Activated gamma-delta T cell treated with anti-CD3 and anti-CD28 coated beads, Interleukin-2, amount 50 U/mL, for 16 hours (primary cell): ENCODE results near the gene PPP6R1.

ENCODE experiments used
- DNase-seq: peaks from one replicate; pipeline ENCODE4 v3.0.0-alpha.2; 2020; ENCODE audit warnings: low read depth

PPP6R1 gene

DNA sequence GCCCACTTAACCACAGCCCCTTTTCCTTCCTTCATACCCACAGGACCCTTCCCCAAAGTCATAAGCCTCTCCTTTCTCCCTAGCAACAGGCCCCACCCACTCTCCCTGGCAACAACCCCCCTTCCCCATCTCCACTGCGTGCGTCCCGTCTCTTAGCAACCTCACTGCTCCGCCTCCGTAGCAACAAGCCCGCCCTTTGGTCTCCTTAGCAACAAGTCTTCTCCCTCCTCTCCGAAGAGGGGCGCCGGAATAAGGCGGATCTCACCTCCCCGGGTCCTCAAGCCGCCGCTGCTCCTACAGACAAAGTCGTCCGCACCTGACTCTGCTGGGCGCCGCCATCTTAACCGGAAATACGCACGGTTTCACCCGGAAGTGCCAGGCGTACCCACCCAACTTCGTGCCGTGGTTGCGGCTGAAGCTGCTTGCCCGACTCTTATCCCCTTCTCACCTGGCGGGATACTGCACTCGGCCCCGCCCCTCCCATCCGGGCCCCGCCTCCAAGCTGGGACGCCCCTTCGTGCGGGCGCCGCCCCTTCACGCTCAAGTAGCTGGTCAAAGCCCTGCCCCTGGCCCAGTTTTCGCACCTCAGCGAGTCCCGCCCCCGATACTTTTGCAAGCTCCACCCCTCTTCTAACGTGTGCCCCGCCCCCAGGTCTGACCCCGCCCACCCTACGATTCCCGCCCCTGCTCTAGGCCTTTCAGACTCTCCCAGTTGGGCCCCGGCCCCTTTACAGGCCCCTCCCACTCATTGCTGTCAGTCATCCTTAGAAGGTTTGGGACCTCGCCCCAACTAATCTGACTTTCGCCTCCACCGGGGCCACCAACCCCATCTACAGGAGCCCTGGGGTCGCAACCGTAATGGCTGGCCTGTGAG lies 21.2 kb upstream of the PPP6R1 start, which contains the start of gene HSPBP1:
TSS of gene HSPBP1 (minus strand) at position 341 of the 874 bp plus-strand sequence. CDS start 502 bp downstream, outside the sequence.
- peak; percentile 88 for DNase-seq

DNA sequence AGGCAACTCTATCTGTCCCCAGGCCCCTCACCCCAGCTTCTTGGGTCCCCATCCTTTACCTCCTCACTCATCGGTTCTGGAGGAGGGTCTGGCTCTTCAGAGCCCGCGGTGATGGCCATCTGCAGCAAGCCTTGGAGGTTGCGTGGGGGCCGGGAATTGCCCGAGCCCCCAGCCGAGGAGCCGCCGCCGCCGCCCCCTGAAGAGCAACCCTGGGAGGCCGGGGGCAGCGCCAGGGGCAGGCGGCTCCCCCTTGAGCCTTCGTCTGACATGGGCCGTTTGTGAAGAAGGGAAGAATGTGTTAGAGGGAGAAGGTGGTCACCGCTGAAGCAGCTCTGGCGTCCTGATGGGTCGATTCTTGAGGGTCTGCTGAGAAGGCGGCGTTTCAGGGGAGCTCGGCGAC lies 20.5 kb upstream of the PPP6R1 start:
- no peak for DNase-seq

DNA sequence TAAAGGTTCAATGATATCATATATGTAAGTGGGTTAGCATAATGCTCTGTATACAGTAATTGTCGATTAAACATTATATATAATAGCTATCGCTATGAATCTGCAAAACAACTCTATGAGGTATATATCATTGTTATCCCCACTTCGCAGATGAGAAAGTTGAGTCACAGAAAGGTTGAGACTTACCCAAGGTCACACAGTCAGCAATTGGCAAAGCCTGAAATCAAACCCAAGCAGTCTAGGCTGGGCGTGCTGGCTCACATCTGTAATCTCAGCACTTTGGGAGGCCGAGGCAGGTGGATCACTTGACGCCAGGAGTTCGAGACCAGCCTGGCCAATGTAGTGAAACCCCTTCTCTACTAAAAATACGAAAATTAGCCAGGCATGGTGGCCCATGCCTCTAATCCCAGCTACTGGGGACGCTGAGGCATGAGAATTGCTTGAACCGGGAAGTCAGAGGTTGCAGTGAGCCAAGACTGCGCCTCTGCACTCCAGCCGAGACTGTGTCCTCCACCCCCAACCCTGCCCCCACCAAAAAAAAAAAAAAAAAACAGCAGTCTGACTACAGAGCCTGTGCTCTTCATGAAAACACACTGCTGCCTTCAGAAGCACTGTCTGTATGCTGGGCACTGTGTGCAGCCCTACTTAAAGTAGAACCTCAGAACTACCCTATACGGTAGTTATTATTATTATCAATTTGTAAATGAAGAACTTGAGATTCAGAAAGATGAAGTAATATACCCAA lies 19.7 kb upstream of the PPP6R1 start:
- DNase-seq: no peak

DNA sequence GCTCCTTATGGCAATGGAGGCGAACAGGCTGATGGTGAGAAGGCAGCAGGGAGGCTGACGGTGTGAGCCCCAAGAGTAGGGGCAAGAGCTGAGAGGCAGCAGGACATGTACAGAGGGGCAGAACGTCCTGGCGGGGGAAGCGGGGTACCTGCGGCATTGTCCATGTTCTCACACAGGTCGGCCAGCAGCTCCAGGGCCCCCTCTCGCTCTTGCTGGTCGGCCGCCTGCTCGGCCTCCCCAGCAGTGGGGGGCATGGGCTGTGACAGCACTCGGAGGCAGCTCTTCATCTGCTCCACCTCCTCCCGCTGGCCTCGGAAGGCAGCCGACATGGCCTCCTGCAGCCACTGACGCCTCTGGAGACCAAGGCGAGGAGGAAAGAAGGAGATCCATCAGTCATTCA lies 18.7 kb upstream of the PPP6R1 start:
- DNase-seq: no peak

DNA sequence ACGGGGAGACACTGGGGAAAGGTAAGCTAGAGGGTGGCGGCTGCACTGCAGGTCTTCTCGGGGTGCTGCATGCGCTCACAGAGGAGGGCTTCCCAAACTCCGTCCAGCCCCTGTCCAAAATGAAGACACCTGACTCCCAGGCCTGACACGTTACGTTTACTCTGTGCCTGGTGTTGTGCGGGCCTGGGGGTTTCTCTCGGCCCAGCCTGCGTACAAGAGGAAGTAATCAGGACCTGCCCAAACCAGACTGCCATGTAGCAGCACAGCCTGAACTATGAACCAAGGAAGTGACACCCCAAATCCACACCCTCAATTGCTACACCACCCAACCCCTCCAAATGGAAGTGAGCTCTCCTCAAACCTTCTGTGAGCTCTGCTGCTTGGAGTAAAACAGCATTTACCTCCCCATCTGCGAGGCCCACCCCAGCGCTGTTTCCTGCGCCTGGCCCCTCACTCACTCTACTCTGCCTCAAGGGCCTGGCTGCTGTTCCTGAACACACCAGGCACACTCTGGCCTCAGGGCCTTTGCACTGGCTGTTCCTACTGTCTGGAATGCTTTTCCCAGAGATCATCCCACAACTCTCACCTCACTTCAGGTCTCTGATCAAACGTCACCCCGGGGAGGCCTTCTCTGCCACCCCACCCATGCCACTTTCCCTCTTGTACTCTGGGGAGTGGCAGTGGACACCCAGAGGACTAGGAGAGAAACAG lies 18.1 kb upstream of the PPP6R1 start:
- DNase-seq: no peak

DNA sequence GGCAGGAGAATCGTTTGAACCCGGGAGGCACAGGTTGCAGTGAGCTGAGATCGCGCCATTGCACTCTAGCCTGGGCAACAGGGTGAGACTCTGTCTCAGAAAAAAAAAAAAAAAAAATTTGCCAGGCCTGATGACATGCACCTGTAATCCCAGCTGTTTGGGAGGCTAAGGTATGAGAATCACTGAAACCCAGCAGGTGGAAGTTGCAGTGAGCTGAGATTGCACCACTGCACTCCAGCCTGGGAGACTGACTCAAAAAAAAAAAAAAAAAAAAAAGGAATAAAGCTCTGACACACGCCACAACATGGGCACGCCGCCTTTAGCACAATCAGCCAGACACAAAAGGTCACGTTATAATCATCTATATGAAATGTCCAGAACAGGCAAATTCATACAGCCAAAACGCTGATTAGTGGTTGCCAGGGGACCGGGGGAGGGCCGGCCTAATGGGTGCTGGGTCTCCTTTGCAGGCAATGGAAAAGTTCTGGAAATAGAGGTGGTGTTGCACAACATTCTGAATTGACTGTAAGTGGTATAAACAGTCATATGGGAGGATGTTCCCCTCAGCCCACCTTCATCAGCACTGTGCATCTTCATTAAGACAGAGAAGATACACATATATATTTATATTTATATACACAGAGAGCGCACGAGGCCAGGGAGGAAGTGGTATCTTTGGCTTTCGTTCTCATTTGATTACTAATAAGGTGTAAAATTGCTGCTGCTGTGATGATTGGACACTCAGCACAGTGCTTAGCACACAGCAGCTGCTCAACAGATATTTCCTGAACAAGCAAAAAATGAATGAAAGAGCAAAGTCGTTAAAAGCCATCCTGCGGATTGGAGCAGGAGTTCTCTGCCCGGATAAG lies 17.3 kb upstream of the PPP6R1 start:
- DNase-seq: no peak

DNA sequence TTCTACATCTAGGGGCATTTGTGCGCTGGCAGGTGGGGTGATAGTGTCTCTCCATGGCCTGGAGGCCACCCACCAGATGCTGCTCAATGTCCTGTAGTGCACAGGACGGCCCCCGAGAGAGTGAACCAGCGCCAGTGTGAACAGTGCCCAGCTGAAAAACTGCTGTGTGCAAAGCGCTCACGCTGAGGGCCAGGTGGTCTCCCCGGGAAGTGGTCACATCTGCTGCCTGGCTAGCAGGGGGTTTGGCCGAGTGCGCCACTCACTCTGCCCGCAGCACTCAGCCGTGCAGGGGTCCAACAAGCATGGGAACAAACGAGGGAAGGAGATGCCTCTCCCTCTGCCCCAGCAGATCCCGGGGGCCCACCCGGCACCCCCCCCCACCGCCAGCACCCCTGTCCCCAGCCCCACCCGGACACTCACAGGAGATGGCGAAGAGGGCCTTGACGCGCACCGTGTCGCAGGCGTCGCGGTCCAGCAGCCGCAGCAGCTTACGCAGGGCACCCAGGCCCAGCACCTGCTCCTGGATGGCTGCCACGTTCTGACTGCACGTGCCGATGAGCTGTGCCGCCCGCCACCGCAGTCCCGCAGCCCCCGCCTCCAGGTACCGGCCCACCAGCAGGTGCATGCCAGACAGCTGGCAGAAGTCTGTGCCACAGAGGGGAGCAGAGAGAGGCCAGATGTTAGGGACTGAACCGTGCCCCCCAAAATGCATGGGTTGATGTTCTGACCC lies 15.3 kb upstream of the PPP6R1 start:
- DNase-seq: no peak

DNA sequence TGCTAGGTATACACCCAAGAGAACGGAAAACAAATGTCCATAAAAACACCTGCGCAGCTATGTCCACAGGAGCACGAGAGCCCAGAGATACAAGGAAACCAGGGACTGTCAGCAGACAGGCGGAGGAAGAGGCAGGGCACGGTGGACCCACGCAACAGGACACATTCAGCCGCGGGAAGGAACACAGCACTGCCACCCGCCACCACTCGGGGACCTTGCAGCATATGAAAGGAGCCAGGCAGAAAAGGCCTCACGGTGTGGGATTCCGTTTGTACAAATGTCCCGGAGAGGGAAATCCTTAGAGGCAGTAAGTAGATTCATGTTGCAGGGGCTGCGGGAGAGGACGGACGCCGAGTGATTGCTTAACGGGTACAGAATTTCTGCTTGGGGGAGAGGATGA lies 13.3 kb upstream of the PPP6R1 start:
- DNase-seq: no peak

DNA sequence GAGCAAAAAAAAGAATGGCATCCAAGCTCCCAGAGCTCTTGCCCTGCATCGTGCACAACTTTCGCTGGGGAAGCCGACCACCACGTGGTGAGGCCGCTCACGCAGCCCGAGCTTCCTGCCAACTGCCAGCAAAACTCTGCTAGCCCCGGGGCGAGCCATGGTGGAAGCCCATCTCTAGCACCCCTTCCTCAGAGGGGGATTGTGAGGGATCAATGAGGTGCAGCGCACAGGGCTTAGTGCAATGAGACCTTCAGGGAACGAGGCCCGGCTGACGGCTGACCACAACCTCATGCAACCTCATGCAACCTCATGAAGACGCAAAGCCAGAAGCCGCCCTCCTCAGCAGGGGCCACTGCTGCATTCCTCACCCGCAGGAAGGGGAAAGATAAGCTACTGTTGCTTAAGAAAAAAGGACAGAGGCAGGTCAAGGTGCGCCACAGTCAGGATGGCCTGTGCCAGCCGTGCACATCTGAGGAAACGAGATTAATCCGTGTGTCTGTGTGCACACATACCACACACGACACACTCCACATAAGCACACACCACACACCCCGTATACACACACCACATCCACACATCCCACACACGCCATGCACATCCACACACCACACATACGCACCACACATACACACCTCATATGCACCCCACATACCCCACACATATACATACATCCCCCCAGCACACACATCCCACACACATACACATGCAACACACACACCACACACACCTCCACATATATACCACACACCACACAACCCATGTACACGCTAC lies 11.5 kb upstream of the PPP6R1 start:
- no peak for DNase-seq

DNA sequence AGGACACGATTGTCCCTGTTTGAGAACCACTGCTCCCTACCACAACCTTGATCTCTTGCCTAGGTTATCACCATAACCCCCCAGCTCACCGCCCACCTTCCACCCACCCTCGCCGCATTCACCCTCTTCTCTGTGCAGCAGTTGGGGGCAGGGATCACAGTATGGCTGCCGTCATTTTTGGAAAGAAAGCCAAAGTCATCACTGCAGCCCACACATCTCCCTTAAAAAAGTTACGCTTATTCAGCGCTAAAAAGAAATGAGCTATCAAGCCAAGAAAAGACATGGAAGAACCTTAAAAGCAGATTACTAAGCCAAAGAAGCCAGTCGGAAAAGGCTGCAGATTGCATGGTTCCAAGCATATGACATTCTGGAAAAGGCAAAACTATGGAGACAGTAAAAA lies 10.5 kb upstream of the PPP6R1 start:
- no peak for DNase-seq

DNA sequence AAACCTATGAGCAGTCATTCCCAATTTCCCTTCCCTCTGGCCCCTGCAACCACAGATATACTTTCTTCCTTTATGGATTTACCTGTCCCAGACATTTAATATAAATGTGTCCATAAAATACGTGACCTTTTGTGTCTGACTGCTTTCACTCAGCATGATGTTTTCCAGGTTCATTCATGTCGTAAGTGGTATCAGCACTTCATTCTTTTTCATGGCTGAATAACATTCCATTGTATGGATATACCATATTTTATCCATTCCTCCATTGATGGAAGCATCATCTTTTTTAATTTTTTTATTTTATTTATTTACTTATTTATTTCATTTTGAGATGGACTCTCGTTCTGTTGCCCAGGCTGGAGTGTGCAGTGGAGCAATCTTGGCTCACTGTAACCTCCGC lies 8.0 kb upstream of the PPP6R1 start:
- no peak for DNase-seq

DNA sequence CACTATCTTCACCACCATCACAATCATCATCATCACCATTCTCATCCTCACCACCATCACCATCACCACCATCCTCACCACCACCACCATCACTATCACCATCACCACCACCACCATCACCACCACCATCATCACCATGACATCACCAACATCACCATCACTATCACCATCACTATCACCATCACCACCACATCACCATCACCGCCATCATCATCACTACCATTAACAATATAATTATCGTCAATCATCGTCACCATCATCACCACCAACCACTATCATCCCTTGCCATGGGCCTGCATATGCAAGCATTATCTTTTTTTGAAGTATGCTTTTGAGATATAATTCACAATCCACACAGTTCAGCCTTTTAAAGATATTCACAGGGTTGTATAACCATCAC lies 7.6 kb upstream of the PPP6R1 start:
- DNase-seq: no peak

DNA sequence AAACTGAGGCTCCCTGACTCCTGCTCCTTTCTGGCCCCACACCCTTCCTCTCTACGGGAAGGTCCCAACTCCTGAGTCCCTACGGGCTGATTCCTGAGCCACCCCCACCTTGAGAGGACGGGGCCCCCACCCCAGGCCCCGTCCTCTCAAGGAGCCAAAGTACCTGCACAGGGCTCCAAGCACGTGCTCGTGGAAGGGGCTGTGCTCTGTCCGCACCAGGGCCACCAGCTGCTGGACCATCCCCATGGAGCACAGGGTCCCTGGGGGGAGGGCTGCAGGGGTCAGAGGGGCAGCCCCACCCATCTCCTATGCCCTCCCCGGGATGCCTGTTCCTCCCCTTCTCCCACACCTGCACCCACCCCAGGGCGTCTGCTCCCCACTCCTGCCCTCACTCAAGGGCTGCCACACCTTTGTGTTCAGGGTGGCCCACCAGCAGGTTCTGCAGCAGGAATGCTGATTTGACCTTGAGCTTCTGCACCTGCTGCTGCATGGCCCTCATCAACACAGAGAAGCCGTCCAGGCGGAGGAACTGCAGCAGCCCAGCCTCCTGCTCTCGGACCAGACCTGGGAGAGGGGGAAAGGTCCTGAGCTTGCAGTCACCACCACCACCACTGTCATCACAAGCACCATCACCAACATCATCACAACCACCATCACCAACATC lies 7.0 kb upstream of the PPP6R1 start:
- DNase-seq: no peak

DNA sequence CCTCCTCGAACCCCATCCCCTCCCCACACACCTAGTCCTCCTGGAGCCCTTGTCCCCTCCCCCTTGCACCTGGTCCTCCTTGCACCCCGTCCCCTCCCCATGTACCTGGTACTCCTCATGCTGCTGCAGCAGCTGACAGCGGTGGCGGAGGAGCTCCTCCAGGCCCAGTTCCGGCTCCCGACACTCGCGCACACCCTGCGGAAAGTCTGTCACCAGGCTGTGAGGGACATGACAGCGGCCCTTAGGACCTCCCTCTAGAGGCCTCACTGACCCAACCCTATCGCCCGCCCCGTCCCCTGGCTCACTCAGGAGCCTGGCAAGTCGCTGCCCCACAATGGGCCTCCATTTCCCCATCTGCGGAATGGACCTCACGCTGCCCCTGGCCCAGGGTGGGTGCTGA lies 6.4 kb upstream of the PPP6R1 start:
- DNase-seq: no peak

DNA sequence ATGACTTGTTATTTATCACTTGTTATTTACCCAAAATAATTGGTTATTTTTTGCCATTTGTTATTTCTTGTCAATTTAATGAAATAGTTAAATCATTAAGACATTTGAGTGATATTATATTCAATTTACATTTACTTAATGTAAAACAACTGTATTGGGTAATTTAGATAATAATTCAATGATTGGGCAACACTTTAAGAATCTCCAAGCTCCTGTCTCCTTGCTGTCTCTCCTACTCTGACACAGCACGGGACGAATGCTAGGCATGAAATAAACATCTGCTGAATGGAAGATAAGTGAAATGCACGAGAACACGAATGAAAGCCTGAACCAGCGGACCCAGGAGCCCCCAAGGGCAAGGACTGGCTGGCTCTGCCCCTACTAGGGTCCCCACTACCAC lies 5.7 kb upstream of the PPP6R1 start:
- no peak for DNase-seq

DNA sequence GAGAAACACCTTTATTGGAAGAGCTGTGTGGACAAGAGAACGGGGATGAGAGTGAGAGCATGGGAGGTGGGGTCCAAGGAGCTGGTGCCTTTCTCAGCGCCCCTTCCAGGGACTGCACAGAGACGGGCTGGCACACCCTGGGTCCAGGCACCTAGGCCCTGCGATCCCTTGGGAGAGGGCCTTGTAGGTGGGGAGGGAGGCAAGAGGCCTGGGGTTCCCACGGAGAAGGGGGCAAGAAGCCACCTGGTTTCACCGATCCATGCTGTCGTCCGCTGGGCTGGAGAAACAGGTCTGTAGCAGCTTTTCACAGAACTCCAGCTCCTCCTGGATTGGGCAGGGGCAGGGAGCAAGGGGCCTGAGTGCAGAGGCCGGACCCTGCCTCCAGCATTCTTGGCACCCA lies 3.5 kb upstream of the PPP6R1 start:
- DNase-seq: no peak

DNA sequence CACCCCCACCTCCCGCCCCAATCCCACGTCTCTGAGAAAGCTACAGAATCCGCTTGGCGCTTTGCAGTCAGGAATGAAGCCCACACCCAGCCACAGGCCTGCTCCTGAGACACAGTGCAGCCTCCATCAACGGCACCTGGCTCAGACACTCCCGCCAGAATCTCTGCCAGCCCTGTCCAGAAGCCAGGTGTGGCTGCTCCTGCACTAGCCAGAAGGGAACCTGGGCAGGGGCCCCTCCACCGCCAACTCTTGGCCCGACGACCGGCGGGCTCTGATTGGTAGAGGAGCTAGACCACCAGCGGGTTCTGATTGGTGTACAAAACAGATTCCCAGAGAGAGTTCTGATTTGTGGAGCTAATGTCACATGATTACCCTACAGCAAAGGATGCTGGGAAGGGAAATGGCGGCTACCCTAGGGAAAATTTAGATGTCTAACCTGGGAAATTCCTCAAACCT lies 2.9 kb upstream of the PPP6R1 start:
- DNase-seq: no peak

DNA sequence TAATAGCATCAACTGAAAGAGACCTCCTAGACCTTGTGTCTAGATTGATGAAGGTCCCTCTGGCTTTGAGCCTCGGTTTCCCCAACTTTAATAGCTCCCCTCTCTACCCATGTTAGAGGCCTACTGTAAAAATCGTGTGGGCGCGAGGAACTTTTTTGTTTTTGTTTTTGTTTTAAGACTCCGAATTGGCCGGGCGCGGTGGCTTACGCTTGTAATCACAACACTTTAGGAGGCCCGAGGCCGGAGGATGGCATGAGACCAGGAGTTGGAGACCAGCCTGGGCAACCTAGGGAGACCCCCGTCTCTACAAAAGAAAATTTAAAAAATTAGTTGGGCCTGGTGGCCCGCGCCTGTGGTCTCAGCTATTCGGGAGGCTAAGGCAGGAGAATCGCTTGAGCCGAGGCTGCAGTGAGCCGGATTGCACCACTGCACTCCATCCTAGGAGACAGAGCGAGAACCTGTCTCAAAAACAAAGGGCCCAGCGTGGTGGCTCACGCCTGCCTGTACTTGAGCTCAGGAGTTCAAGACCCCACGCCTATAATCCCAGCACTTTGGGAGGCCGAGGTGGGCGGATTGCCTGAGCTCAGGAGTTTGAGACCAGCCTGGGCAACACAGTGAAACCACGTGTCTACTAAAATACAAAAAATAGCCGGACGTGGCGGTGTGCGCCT lies 858 bp upstream of the PPP6R1 start:
- no peak for DNase-seq

DNA sequence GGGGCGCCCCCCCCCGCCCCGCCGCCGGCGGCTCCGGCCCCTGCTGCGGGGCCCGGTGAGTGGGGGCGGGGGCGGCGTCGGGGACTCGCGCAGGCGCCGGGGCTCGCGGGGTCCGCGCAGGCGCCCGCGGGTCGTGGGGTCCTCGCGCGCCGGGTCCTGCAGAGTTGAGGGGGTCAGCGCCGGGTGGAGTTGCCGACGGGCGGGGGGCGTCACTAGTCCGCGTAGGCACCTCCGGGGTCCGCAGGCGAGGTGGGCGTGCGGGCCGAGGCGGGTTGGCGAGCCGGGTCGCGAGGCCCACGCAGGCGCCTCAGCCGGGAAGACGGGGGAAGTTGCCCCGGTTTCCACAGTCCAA lies 365 bp downstream of the PPP6R1 start:
- no peak for DNase-seq
